Measurements from ENCODE around the gene CDC37L1.

- TF ChIP-seq CTCF (conservative IDR thresholded peaks at IDR 0.05 in 1 of 2, IDR thresholded peaks at IDR 0.05 in 1 of 2; ENCODE audit: extremely low read depth in 1 of 2, insufficient read depth in 1 of 2, low read depth in 1 of 2, low read length in 2 of 2) = no peak
- no peak for TF ChIP-seq EZH2 (IDR thresholded peaks at IDR 0.05; ENCODE audit: borderline replicate concordance, low read length)
Measured at GRCh38 chr9:4717815-4718214, 38.4 kb downstream of the CDC37L1 start.

All from mammary epithelial cell (primary cell).